ENCODE results near the gene ANKRD11. TPM values are rescaled to one million over a fixed set of nuclear protein-coding genes. Genes with fewer than 3 reads are reported as not detected.

The ANKRD11 gene
- total RNA-seq, 2 donors from 2014 or later, result 118 to 159 TPM

DNA sequence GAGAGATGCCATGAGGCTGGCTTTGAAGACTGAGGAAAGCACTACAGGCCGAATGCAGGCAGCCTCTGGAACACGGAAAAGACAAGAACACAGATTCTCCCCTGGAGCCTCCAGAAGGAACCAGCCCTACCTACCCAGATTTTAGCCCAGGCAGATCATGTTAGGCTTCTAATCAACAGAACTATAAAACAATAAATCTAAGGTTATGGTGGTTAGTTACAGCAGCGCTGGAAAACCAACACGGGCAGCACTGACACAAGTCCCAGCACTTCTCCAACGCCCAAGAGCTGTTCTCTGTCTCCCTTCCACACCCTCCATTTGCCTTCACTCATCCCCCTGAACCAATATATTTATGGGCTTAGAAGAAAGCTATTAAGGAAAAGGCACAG, 7.5 kb downstream of the ANKRD11 start:
- Histone ChIP-seq H3K27ac (ENCODE audit: low read depth, low read length) (no peak overlapping the region), H3K36me3 (ENCODE audit: control insufficient read depth, insufficient read depth, low read length) (peaks cover 21% of the 10 kb centered on the region), H3K27me3 (ENCODE audit: control insufficient read depth, insufficient read depth, low read length, poor library complexity, severe bottlenecking) (no peaks in the 10 kb centered on the region), H3K4me3 (ENCODE audit: low read length) (no peak overlapping the region), H3K9me3 (ENCODE audit: control insufficient read depth, low read length) (no peaks in the 10 kb centered on the region), H3K9ac (ENCODE audit: extremely low read depth, low read length, poor library complexity, severe bottlenecking) (no peak overlapping the region), H3K4me1 (ENCODE audit: control insufficient read depth, insufficient read depth, low read length) (peaks cover 8% of the 10 kb centered on the region)
- no peak for DNase-seq
- Mint-ChIP-seq H3K4me3 (no peak overlapping the region), H3K9me3 (no peaks in the 10 kb centered on the region), H3K27ac (peak overlapping the region; percentile 12), H3K27me3 (ENCODE audit: insufficient read depth) (no peaks in the 10 kb centered on the region), H3K36me3 (ENCODE audit: low read depth) (peaks cover 12% of the 10 kb centered on the region), H3K4me1 (peaks cover 63% of the 10 kb centered on the region)
- TF ChIP-seq, protein P1, sequence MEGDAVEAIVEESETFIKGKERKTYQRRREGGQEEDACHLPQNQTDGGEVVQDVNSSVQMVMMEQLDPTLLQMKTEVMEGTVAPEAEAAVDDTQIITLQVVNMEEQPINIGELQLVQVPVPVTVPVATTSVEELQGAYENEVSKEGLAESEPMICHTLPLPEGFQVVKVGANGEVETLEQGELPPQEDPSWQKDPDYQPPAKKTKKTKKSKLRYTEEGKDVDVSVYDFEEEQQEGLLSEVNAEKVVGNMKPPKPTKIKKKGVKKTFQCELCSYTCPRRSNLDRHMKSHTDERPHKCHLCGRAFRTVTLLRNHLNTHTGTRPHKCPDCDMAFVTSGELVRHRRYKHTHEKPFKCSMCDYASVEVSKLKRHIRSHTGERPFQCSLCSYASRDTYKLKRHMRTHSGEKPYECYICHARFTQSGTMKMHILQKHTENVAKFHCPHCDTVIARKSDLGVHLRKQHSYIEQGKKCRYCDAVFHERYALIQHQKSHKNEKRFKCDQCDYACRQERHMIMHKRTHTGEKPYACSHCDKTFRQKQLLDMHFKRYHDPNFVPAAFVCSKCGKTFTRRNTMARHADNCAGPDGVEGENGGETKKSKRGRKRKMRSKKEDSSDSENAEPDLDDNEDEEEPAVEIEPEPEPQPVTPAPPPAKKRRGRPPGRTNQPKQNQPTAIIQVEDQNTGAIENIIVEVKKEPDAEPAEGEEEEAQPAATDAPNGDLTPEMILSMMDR (conservative IDR thresholded peaks at IDR 0.05), result no peak
- 95 to 96% methylated on average over 2 to 5 of the region's 5 CpGs for WGBS, 2 experiments (ENCODE audit: insufficient coverage in 1 of 2, insufficient read length in 1 of 2)

DNA sequence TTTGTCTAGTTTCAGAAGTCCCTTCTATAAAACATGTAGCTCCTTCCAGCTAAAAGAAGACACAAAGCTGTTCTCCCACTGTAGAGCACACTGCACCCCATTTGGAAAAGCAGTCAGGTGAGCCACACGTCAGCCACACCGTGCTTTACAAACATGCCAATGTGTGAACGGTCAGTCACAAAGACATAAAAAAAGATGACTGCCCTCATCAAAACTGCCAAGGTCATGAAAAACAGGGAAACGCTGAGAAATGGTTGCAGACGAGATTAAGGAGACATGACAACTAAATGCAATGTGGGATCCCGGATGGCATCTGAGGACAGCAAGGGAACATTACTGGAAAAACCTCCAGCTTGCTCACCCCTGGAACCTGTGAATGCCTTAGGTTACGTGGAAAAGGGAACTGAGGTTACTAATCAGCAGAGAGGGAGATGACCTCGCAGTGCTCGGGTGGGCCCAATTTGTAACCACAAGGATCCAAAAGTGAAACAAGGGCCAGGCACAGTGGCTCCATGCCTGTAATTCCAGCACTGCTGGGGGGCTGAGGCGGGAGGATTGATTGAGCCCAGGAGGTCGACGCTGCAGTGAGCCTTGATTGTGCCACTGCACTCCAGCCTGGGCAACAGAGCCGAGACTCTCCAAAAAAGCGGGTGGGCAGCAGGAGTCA, 8.1 kb downstream of the ANKRD11 start:
- Mint-ChIP-seq H3K4me3 (no peak overlapping the region), H3K27me3 (ENCODE audit: insufficient read depth) (no peaks in the 10 kb centered on the region), H3K9me3 (no peaks in the 10 kb centered on the region), H3K27ac (peak overlapping the region; percentile 12), H3K4me1 (peaks cover 63% of the 10 kb centered on the region), H3K36me3 (ENCODE audit: low read depth) (peaks cover 12% of the 10 kb centered on the region)
- no peaks in the 10 kb centered on the region for H3K9me3 ChIP-seq (ENCODE audit: control insufficient read depth, low read length)
- H3K27ac ChIP-seq (ENCODE audit: low read depth, low read length), result no peak overlapping the region
- no peak for DNase-seq
- no peaks in the 10 kb centered on the region for H3K27me3 ChIP-seq (ENCODE audit: control insufficient read depth, insufficient read depth, low read length, poor library complexity, severe bottlenecking)
- peaks cover 19% of the 10 kb centered on the region for H3K36me3 ChIP-seq (ENCODE audit: control insufficient read depth, insufficient read depth, low read length)
- H3K9ac ChIP-seq (ENCODE audit: extremely low read depth, low read length, poor library complexity, severe bottlenecking), result no peak overlapping the region
- H3K4me1 ChIP-seq (ENCODE audit: control insufficient read depth, insufficient read depth, low read length), result peaks cover 8% of the 10 kb centered on the region
- H3K4me3 ChIP-seq (ENCODE audit: low read length), result no peak overlapping the region
- TF ChIP-seq, protein P1 (conservative IDR thresholded peaks at IDR 0.05), result no peak
- WGBS, 2 experiments (ENCODE audit: insufficient coverage in 1 of 2, insufficient read length in 1 of 2), result 88 to 91% methylated on average over 12 to 14 of the region's 14 CpGs

DNA sequence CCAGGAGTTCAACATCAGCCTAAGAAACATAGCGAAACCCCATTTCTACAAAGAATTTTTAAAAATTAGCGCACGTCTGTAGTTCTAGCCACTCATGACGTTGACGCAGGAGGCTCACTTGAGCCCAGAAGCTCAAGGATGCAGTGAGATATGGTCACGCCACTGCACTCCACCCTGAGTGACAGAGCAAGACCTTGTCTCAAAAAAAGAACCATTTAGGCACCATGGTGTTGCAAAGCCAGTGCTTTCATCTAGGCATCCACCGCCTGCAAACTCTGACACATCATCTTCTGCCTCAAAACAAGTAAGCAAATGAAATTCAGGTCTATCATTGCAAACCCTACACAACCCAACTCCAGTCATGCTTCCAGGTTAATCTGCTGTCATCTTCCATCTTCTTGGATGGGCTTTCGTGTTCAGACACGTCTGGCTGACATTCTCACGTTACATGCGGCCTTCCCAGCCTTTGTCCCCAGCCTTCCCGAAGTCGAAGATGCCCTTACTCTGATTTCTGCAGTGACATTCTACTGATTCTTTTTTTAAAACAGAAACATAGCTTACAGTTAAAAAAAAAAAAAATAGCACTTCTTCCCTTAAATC, 8.9 kb downstream of the ANKRD11 start:
- Histone ChIP-seq H3K4me3 (ENCODE audit: low read length) (no peak overlapping the region), H3K27ac (ENCODE audit: low read depth, low read length) (no peak overlapping the region), H3K4me1 (ENCODE audit: control insufficient read depth, insufficient read depth, low read length) (peaks cover 7% of the 10 kb centered on the region), H3K9ac (ENCODE audit: extremely low read depth, low read length, poor library complexity, severe bottlenecking) (no peak overlapping the region), H3K36me3 (ENCODE audit: control insufficient read depth, insufficient read depth, low read length) (peaks cover 14% of the 10 kb centered on the region), H3K27me3 (ENCODE audit: control insufficient read depth, insufficient read depth, low read length, poor library complexity, severe bottlenecking) (no peaks in the 10 kb centered on the region), H3K9me3 (ENCODE audit: control insufficient read depth, low read length) (no peaks in the 10 kb centered on the region)
- Mint-ChIP-seq H3K4me3 (no peak overlapping the region), H3K9me3 (no peaks in the 10 kb centered on the region), H3K4me1 (peaks cover 64% of the 10 kb centered on the region), H3K36me3 (ENCODE audit: low read depth) (peaks cover 11% of the 10 kb centered on the region), H3K27me3 (ENCODE audit: insufficient read depth) (no peaks in the 10 kb centered on the region), H3K27ac (no peak overlapping the region)
- 94 to 95% methylated on average over 13 of the region's 13 CpGs for WGBS, 2 experiments (ENCODE audit: insufficient coverage in 1 of 2, insufficient read length in 1 of 2)
- TF ChIP-seq, protein P1 (conservative IDR thresholded peaks at IDR 0.05), result no peak
- DNase-seq, result no peak

Measured in endodermal cell (in vitro differentiated cells).